Measurements from ENCODE around the gene PLXNA4.

GRCh38 chr7:132622081-132622480 lies 45.8 kb upstream of the PLXNA4 start:
- TF ChIP-seq CTCF (IDR thresholded peaks at IDR 0.05; ENCODE audit: low read depth, low read length), result no peak
- no peak for TF ChIP-seq POLR2A (IDR thresholded peaks at IDR 0.05; ENCODE audit: extremely low read depth, insufficient read length)
- TF ChIP-seq MAX (IDR thresholded peaks at IDR 0.05; ENCODE audit: low read depth, low read length), result no peak
- no peak for TF ChIP-seq MYC (IDR thresholded peaks at IDR 0.05; ENCODE audit: low read depth, low read length)
